Left cardiac atrium (tissue), 4 donors: ENCODE measurements around the gene PLXNA2. TPM values are rescaled to one million over a fixed set of nuclear protein-coding genes. Genes with fewer than 3 reads are reported as not detected.

Experiments used
- ATAC-seq, 2 donors: fragments of 200-7000 bp; cut with Tn5 transposase; one replicate each; pipeline ENCODE4 v1.9.1; 2020; ENCODE audit warnings: mild to moderate bottlenecking in 2 of 2, moderate library complexity in 2 of 2
- DNase-seq: peaks from one replicate; pipeline ENCODE4 v3.0.0-alpha.2; 2020
- intact Hi-C, 2 donors: fragments of 100-400 bp; cut with DNase I; formaldehyde crosslinking; loops; one replicate each; pipeline versions ENCODE4 v1.14.1 to v1.15.1; 2022 to 2023
- total RNA-seq, 2 donors: library from RNA; stranded (reverse); fragmentation: NEBNext Ultra II Directional; extraction: Animal tissue kit (Norgen Biotek cat#: 25700); gene quantifications; one replicate each; pipeline ENCODE4 v1.2.1, GENCODE V29; 2021
- donor health status: DM: no; HTN: yes; CAD: no.
- donor health status: DM: no; HTN: yes; CAD: no; lungs with severe emphysema.
- donor health status: DM: yes; HTN: yes; CAD: no.
- donor health status: Dilated cardiomyopathy.

Gene PLXNA2
- total RNA-seq, 2 donors from 2014 or later, result 13.3 to 43.4 TPM

- DNase-seq (no peak), ATAC-seq (no peak)
- intact Hi-C loops, result no loop called here
Measured at GRCh38 chr1:208009706-208010444, 234.3 kb downstream of the PLXNA2 start.

GRCh38 chr1:208009303-208009702 lies 234.9 kb downstream of the PLXNA2 start:
- no peak for ATAC-seq
- DNase-seq, result no peak
- intact Hi-C loops, result no loop called here

- intact Hi-C loops, result no loop called here
- ATAC-seq (peak in 1 of 2 donors; percentile 20), DNase-seq (no peak)
Measured at GRCh38 chr1:208008534-208008933, 235.7 kb downstream of the PLXNA2 start.

- intact Hi-C loops, result no loop called here
- ATAC-seq (peak in 1 of 2 donors; percentile 80), DNase-seq (no peak)
Measured at GRCh38 chr1:208007938-208008342, 236.2 kb downstream of the PLXNA2 start.

- no peak for DNase-seq
- ATAC-seq, result no peak
- intact Hi-C loops, result no loop called here
Measured at GRCh38 chr1:208007319-208007937, 236.8 kb downstream of the PLXNA2 start.

- intact Hi-C loops, result no loop called here
- no peak for DNase-seq
- no peak for ATAC-seq
Measured at GRCh38 chr1:208006258-208006920, 237.8 kb downstream of the PLXNA2 start.

GRCh38 chr1:208004851-208005250 lies 239.3 kb downstream of the PLXNA2 start:
- ATAC-seq (no peak), DNase-seq (no peak)
- intact Hi-C loops, result no loop called here

GRCh38 chr1:208003241-208003640 lies 240.9 kb downstream of the PLXNA2 start:
- ATAC-seq, result no peak
- intact Hi-C loops, result no loop called here
- DNase-seq, result no peak

GRCh38 chr1:208002672-208003071 lies 241.5 kb downstream of the PLXNA2 start:
- DNase-seq (no peak), ATAC-seq (no peak)
- intact Hi-C loops, result no loop called here

- ATAC-seq, result no peak
- intact Hi-C loops, result no loop called here
- DNase-seq, result no peak
Measured at GRCh38 chr1:208002078-208002477, 242.1 kb downstream of the PLXNA2 start.

GRCh38 chr1:208000504-208000903 lies 243.7 kb downstream of the PLXNA2 start:
- ATAC-seq (no peak), DNase-seq (no peak)
- intact Hi-C loops, result no loop called here

GRCh38 chr1:207999972-208000371 lies 244.2 kb downstream of the PLXNA2 start:
- DNase-seq, result no peak

GRCh38 chr1:207999274-207999915 lies 244.8 kb downstream of the PLXNA2 start:
- DNase-seq, result no peak
- no peak for ATAC-seq
- intact Hi-C loops, result loop anchor here in 1 of 2 donors (10.0 kb wide), 1 partner anchor 115 kb away; no protein-coding TSS in a partner anchor

More at GRCh38 chr1:207999972-208000371, 244.2 kb downstream of the PLXNA2 start:
- no peak for ATAC-seq
- intact Hi-C loops, result loop anchor here in 1 of 2 donors (10.0 kb wide), 1 partner anchor 115 kb away; no protein-coding TSS in a partner anchor

GRCh38 chr1:207998691-207999090 lies 245.5 kb downstream of the PLXNA2 start:
- ATAC-seq (no peak), DNase-seq (no peak)
- intact Hi-C loops, result loop anchor here in 1 of 2 donors (10.0 kb wide), 1 partner anchor 114 kb away; no protein-coding TSS in a partner anchor

GRCh38 chr1:207997486-207998268 lies 246.5 kb downstream of the PLXNA2 start:
- DNase-seq (peak; percentile 88), ATAC-seq (peak; percentile 88 to 92)
- intact Hi-C loops, result loop anchor here in 1 of 2 donors (10.0 kb wide), 1 partner anchor 113 kb away; no protein-coding TSS in a partner anchor

GRCh38 chr1:207996636-207997035 lies 247.5 kb downstream of the PLXNA2 start:
- ATAC-seq, result no peak
- intact Hi-C loops, result loop anchor here in 1 of 2 donors (10.0 kb wide), 1 partner anchor 112 kb away; no protein-coding TSS in a partner anchor
- DNase-seq, result no peak

- no peak for ATAC-seq
- no peak for DNase-seq
- intact Hi-C loops, result loop anchor here in 1 of 2 donors (10.0 kb wide), 1 partner anchor 111 kb away; no protein-coding TSS in a partner anchor
Measured at GRCh38 chr1:207995576-207995975, 248.6 kb downstream of the PLXNA2 start.
